Sigmoid colon (tissue), 4 donors: ENCODE results near the gene VPS13D.

Source experiments
- CTCF ChIP-seq, 4 experiments: fragments of 450-650 bp in 3 of 4; fragments of 200-600 bp in 1 of 4; IDR thresholded peaks; one replicate each; pipeline ENCODE4 v1.5.1; 2016 to 2019; ENCODE audit warnings: antibody characterized with exemption in 4 of 4, mild to moderate bottlenecking in 3 of 4, moderate library complexity in 2 of 4
- EP300 ChIP-seq, 4 donors: sonication (generic); formaldehyde crosslinking; IDR thresholded peaks; one replicate each; pipeline ENCODE4 v1.6.1; 2017; ENCODE audit warnings: antibody characterized with exemption in 4 of 4
- POLR2A ChIP-seq, 2 donors: fragments of 450-650 bp; IDR thresholded peaks; one replicate each; pipeline ENCODE4 v1.6.1; 2016; ENCODE audit warnings: antibody characterized with exemption in 2 of 2, mild to moderate bottlenecking in 2 of 2, moderate library complexity in 2 of 2
- POLR2AphosphoS5 ChIP-seq, 4 donors: sonication (generic); formaldehyde crosslinking; IDR thresholded peaks; one replicate each; pipeline ENCODE4 v1.6.1; 2017; ENCODE audit warnings: antibody characterized with exemption in 4 of 4

- TF ChIP-seq POLR2AphosphoS5 (IDR thresholded peaks at IDR 0.05) = no peak
- no peak for TF ChIP-seq POLR2A (IDR thresholded peaks at IDR 0.05)
- TF ChIP-seq EP300 (IDR thresholded peaks at IDR 0.05) = no peak
- TF ChIP-seq CTCF (IDR thresholded peaks at IDR 0.05) = no peak
These were observed 49.2 kb downstream of the VPS13D start for GRCh38 chr1:12279003-12279402.
